ENCODE measurements around the gene TINAGL1.

The TINAGL1 gene

DNA sequence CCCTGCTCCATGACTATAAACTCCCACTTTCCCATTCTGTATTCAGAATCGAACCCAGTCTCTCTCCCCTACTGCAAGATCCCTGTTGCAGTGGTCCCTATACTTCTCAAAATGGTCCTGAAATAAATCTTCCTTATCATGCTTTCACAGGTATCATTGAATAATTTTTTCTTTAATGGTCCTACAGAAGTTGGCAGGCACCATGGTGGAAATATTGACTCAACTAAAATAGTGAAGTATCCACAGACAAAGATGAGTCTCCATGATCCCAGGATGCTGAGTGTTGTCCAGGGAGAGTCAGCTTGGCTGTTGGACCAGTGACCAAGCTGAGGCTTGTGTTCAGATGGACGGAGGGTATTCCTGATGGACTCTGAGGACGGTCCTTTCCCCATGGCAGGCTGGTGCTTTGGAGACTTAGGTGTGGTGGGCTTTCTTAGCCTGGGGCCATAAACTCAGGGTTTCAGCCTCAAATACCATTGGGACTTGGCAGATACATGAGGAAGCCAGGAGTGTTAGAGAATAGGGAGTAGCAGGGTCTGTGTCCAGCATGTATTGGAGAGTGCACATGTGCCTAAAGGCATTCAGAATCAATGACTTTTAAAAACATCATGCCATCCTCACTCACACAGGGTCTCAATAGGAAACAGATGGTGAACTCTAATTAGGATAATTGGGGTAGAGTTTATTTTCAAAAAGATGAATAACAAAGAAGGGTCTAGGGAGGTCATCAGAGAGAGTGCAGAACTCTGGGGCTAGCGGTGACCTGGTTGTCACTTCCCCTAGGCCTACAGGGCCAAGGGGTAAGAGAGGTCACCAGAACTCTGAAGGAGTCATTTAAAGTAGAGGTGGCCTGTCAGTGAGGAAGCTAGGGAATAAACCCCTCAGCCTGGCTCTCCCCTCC, 19.8 kb downstream of the TINAGL1 start:
- H3K9me3 ChIP-seq, result no peaks in the 10 kb centered on the region
- H3K4me3 ChIP-seq, result no peak overlapping the region
- peaks cover 14% of the 10 kb centered on the region for H3K27me3 ChIP-seq (ENCODE audit: low read depth)
- no peaks in the 10 kb centered on the region for H3K4me1 ChIP-seq
- DNase-seq (ENCODE audit: low spot score in 2 of 2), result no peak
- H3K36me3 ChIP-seq (replicated peaks), result no peaks in the 10 kb centered on the region
- in situ Hi-C loops (cut with MboI; ENCODE audit: low sequenced_read_pairs), result no loop called here

DNA sequence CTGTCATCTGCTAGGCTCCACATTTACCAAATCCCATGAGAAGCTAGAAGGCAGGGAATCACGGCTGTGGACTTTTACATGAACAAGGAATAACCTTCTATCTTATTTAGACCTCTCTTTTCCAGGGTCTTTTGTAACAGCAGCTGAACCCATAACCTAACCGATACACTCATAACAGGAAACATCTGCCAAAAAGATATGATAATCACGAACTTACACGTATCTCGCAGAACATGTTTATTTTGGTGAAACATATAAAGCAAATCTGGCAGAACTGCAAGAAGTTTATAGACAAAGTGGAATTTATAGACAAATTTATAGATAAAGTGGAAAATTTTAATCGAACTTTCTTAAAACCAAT, 20.4 kb downstream of the TINAGL1 start:
- DNase-seq (ENCODE audit: low spot score in 2 of 2), result no peak
- in situ Hi-C loops (cut with MboI; ENCODE audit: low sequenced_read_pairs), result no loop called here
- H3K4me3 ChIP-seq, result no peak overlapping the region
- peaks cover 10% of the 10 kb centered on the region for H3K27me3 ChIP-seq (ENCODE audit: low read depth)
- no peaks in the 10 kb centered on the region for H3K4me1 ChIP-seq
- H3K36me3 ChIP-seq (replicated peaks), result no peaks in the 10 kb centered on the region
- H3K9me3 ChIP-seq, result no peaks in the 10 kb centered on the region

DNA sequence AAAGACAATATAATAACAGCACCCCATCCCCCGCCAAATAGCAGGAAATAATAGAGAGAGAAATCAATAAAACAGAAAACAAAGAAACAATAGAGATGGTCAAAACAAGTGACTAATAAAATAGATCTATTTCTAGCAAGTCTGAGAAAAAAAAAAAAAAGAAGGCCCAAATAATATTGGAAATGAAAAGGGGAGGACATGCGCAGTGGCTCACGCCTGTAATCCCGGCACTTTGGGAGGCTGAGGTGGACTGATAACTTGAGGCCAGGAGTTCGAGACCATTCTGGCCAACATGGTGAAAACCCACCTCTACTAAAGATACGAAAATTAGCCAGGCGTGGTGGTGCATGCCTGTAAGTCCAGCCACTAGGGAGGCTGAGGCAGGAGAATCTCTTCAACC, 22.7 kb downstream of the TINAGL1 start:
- no peaks in the 10 kb centered on the region for H3K36me3 ChIP-seq (replicated peaks)
- H3K27me3 ChIP-seq (ENCODE audit: low read depth), result peaks cover 7% of the 10 kb centered on the region
- H3K9me3 ChIP-seq, result no peaks in the 10 kb centered on the region
- in situ Hi-C loops (cut with MboI; ENCODE audit: low sequenced_read_pairs), result no loop called here
- peaks cover 4% of the 10 kb centered on the region; the same call in 1 of the 2 replicates for H3K4me1 ChIP-seq
- H3K4me3 ChIP-seq, result no peak overlapping the region
- no peak for DNase-seq (ENCODE audit: low spot score in 2 of 2)

DNA sequence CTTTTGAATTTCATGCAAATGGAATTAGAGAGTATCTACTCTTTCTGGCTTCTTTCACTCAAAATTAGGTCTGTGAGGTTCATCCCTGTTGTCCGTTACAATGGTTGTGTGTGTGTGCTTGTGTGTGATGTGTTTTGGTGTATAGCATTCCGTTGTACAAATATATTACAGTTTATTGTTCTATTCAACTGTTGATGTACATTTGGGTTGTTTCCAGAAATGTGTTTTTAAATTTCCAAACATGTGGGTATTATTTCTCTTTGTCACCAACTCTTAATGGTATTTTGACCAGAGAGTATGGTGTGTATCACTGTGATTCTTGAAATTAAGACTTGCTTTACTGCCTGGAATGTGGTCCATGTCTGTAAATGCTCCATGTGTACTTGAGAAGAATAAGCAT, 24.3 kb downstream of the TINAGL1 start:
- no peak for DNase-seq (ENCODE audit: low spot score in 2 of 2)
- Histone ChIP-seq H3K27me3 (ENCODE audit: low read depth) (peaks cover 9% of the 10 kb centered on the region), H3K4me3 (no peak overlapping the region), H3K36me3 (replicated peaks) (no peaks in the 10 kb centered on the region), H3K4me1 (peaks cover 4% of the 10 kb centered on the region; the same call in 1 of the 2 replicates), H3K9me3 (no peaks in the 10 kb centered on the region)
- in situ Hi-C loops (cut with MboI; ENCODE audit: low sequenced_read_pairs), result no loop called here

DNA sequence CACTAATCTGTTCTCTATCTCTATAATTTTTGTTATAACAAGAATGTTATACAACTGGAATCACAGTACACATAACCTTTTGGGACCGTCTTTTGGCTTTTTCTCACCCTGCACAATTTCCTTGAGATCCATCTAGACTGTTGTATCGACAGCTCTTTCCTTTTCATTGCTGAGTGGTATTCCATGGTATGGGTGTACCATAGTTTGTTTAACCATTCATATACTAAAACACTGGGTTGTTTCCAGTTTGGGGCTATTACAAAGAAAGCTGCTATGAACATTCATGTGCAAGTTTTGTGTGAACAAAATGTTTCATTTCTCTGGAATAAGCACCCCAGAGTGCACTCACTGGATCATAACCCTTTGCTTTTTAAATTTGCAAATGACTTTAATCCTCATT, 25.8 kb downstream of the TINAGL1 start:
- H3K36me3 ChIP-seq (replicated peaks), result no peaks in the 10 kb centered on the region
- DNase-seq (ENCODE audit: low spot score in 2 of 2), result no peak
- in situ Hi-C loops (cut with MboI; ENCODE audit: low sequenced_read_pairs), result no loop called here
- no peak overlapping the region for H3K4me3 ChIP-seq
- peaks cover 4% of the 10 kb centered on the region; the same call in 1 of the 2 replicates for H3K4me1 ChIP-seq
- H3K9me3 ChIP-seq, result no peaks in the 10 kb centered on the region
- peaks cover 4% of the 10 kb centered on the region; the same call in 1 of the 2 replicates for H3K27me3 ChIP-seq (ENCODE audit: low read depth)

DNA sequence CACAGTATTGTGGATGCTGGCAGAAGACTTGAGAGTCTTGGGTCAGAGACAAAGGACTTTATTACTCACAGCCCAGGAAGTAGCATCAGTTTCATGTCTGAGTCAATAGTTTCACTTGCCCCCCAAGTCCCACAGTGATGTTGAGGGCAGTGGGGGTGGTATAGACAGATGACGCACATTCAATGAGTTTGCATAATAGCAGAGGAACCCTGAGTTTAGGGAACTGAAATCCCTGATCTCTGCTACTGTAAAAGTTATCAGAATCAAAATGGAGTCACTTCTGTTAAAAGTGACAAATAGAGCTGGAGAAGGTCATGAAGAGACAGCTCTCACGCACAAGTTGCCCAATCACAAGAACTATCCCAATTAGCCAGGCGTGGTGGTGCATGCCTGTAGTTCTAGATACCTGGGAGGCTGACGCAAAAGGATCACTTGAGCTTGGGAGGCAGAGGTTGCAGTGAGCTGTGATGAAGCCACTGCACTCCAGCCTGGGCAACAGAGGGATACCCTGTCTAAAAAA, 29.7 kb downstream of the TINAGL1 start:
- Histone ChIP-seq H3K4me1 (peaks cover 4% of the 10 kb centered on the region; the same call in 1 of the 2 replicates), H3K4me3 (no peak overlapping the region), H3K36me3 (replicated peaks) (no peaks in the 10 kb centered on the region), H3K9me3 (no peaks in the 10 kb centered on the region), H3K27me3 (ENCODE audit: low read depth) (peaks cover 16% of the 10 kb centered on the region; the same call in 1 of the 2 replicates)
- DNase-seq (ENCODE audit: low spot score in 2 of 2), result no peak
- in situ Hi-C loops (cut with MboI; ENCODE audit: low sequenced_read_pairs), result no loop called here

DNA sequence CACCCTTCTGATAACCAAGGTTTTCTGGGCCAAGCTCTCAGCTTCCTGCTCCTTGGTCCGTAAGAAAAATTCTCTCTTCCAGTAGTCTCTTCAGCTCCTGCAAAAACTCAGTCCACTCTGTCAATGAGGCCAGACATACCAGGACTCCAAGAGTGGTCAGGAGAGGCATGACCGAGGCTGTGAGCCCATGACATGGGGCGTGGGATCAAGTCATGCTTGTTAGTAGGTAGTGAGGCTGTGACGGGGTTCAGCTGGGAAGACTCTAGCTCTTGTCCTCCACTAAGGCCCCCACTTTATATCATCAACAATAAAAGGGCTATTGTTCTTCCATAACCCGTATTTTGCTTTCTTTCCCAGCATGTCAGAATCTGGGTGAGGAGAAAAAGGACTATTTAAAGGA, 31.0 kb downstream of the TINAGL1 start:
- Histone ChIP-seq H3K27me3 (ENCODE audit: low read depth) (peaks cover 16% of the 10 kb centered on the region; the same call in 1 of the 2 replicates), H3K9me3 (no peaks in the 10 kb centered on the region), H3K4me1 (peaks cover 4% of the 10 kb centered on the region; the same call in 1 of the 2 replicates), H3K36me3 (replicated peaks) (no peaks in the 10 kb centered on the region), H3K4me3 (no peak overlapping the region)
- in situ Hi-C loops (cut with MboI; ENCODE audit: low sequenced_read_pairs), result no loop called here
- no peak for DNase-seq (ENCODE audit: low spot score in 2 of 2)

DNA sequence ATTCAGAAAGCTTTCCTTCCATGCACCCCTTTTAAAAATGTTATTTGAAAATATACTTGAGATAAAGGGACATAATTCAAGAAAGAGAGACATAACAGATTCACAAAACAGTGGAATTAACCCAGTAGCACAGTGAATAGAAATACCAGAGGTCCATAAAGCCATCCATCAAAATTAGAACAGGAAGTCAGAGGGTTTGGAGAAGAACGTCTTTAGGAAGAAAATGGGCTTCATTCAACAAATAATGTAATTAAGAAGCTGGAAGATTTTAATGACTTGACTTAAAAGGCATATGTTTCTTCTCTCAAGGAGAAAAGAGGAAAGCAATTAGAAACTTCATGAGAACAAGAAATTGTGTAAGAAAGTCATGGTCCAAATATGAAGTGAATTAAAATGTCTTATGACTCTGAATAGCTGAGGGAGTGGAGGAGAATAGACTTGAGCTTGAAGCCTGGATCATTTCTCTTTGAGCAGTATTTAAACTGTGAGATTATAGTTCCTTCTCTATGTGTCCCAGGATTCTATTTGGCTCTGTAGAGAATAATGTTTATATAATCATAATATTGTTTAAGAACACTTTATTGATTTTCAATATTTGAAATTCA, 33.3 kb downstream of the TINAGL1 start:
- no peaks in the 10 kb centered on the region for H3K4me1 ChIP-seq
- no peaks in the 10 kb centered on the region for H3K9me3 ChIP-seq
- H3K27me3 ChIP-seq (ENCODE audit: low read depth), result peaks cover 14% of the 10 kb centered on the region; the same call in 1 of the 2 replicates
- no peak for DNase-seq (ENCODE audit: low spot score in 2 of 2)
- no peak overlapping the region for H3K4me3 ChIP-seq
- no peaks in the 10 kb centered on the region for H3K36me3 ChIP-seq (replicated peaks)
- in situ Hi-C loops (cut with MboI; ENCODE audit: low sequenced_read_pairs), result no loop called here

DNA sequence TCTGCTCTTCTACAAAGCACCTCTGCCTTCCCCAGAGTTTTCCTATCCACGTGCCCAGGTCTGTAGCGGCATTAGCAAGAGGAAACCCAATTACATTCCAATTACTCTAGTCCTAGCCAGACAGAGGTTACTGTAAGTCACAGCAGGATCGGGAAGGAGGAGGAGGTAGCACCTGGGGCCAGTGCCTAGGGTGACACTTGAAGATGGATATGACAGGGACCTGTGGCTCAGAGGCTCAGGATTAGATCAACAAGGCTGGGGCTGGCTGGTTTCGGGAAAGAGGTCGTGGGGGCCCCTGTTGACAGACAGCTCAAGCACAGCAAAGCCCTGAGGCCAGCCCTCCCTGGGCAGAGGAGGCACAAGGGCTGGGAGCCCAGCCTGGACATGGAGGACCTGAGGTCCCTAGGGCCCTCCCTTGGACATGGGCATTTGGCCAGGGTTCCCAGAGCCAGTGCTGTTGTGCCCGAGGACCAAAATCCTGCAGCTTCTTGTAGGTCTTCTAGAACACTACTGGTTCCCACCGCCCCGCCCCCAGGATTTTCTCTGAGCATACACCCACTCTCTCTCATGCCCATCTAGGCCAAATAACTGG, 38.2 kb downstream of the TINAGL1 start:
- Histone ChIP-seq H3K9me3 (no peaks in the 10 kb centered on the region), H3K4me3 (no peak overlapping the region), H3K4me1 (no peaks in the 10 kb centered on the region; the same call in 1 of the 2 replicates), H3K27me3 (ENCODE audit: low read depth) (peaks cover 8% of the 10 kb centered on the region; the same call in 1 of the 2 replicates), H3K36me3 (replicated peaks) (no peaks in the 10 kb centered on the region)
- in situ Hi-C loops (cut with MboI; ENCODE audit: low sequenced_read_pairs), result no loop called here
- no peak for DNase-seq (ENCODE audit: low spot score in 2 of 2)

DNA sequence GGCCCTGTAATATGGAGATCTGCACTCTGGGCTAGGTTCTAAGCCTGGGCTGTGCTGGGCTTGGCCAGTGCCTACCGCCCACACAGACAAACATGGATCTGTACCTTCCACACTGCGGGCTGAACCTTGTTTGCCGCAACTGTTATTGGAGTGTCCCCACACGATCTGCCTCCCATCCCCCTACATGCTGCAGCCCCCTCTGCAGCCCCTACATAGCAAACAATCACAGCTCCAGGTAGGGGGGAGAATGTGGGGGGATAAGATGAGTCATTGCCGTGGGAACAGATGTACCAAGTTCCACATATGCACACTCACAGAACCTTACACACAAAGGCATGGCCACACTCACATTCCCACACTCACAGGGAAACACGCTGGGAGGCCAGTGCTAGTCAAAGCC, 39.1 kb downstream of the TINAGL1 start:
- Histone ChIP-seq H3K4me1 (no peaks in the 10 kb centered on the region; the same call in 1 of the 2 replicates), H3K9me3 (no peaks in the 10 kb centered on the region), H3K36me3 (replicated peaks) (no peaks in the 10 kb centered on the region), H3K27me3 (ENCODE audit: low read depth) (peaks cover 6% of the 10 kb centered on the region; the same call in 1 of the 2 replicates), H3K4me3 (no peak overlapping the region)
- in situ Hi-C loops (cut with MboI; ENCODE audit: low sequenced_read_pairs), result no loop called here
- DNase-seq (ENCODE audit: low spot score in 2 of 2), result no peak

DNA sequence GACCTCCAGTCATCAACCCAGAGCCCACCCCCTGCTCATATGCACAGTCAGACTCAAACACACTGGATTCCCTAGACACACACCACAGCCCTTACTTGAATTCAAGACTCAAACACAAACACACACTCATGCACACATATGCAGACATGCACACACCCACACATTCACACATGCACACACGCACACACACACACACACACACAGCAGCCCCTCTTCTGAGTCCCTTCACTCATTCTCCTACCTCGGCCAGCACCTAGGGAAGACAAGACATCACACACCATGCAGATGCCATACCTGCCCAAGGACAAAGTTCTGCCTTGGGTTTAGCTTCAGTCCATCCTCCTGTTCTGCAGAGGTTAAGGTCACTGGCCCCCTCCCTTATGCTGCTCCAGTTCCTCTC, 39.6 kb downstream of the TINAGL1 start:
- no peak for DNase-seq (ENCODE audit: low spot score in 2 of 2)
- Histone ChIP-seq H3K4me1 (no peaks in the 10 kb centered on the region; the same call in 1 of the 2 replicates), H3K36me3 (replicated peaks) (no peaks in the 10 kb centered on the region), H3K9me3 (no peaks in the 10 kb centered on the region), H3K27me3 (ENCODE audit: low read depth) (peaks cover 6% of the 10 kb centered on the region; the same call in 1 of the 2 replicates), H3K4me3 (no peak overlapping the region)
- in situ Hi-C loops (cut with MboI; ENCODE audit: low sequenced_read_pairs), result no loop called here

DNA sequence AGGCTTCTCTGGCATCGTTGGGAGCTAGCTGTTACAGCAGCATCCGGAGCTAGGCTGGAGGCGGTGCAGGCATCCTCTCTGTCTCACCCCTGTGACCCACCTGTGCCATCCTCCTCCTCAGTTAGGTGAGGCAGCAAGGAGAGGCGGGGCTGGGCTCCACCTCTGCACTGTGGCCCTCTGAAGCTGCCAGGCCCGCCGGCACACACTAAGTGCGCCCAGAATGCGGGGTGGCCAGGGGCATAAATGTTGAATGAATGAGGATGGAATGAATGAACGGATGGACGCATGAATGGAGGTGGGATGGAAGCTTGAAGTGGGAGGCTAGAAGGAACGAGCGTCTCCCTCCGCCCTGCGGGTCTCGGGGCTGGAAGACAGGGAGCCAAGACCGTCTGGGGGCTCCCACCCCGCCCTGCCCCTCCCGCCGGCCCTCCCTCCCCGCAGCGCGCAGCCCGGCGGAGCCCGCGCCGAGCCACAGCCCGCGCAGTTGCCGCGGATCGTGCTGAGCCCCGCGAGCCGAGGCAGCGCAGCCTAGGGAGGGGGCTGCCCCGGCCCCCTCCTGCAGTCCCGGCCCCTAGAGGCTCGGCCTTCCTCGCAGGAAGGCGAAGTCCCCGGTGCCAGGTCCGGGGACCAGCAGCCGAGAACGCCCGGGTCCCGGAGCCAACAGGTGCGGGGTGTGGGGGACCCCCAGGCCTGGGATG, 41.1 kb downstream of the TINAGL1 start, which contains the start of gene HCRTR1:
TSS of gene HCRTR1 (plus strand) at position 472 of the 698 bp plus-strand sequence. CDS start 1,504 bp downstream, outside the sequence.
- peak in 1 of 2 experiments; percentile 25 for DNase-seq (ENCODE audit: low spot score in 2 of 2)
- Histone ChIP-seq H3K4me3 (peak within 1 kb of the TSS; percentile 58), H3K9me3 (no peaks in the 10 kb centered on the region), H3K4me1 (no peaks in the 10 kb centered on the region; the same call in 1 of the 2 replicates), H3K27me3 (ENCODE audit: low read depth) (peaks cover 6% of the 10 kb centered on the region; the same call in 1 of the 2 replicates), H3K36me3 (replicated peaks) (no peaks in the 10 kb centered on the region)
- in situ Hi-C loops (cut with MboI; ENCODE audit: low sequenced_read_pairs), result no loop called here
